Fibroblast of skin of abdomen (primary cell): ENCODE results near the gene EFNA1.
A peak's percentile ranks its signal among the peaks of the same experiment; 100 is the strongest.
"Not testable (repeated sequence)": the region's sequence is repeated elsewhere in the genome, so short reads cannot be mapped to it uniquely, and the experiment has no call there.

ENCODE experiments used
- DNase-seq: peaks from one replicate; pipeline ENCODE4 v3.0.0-alpha.2; 2013

EFNA1 gene

DNA sequence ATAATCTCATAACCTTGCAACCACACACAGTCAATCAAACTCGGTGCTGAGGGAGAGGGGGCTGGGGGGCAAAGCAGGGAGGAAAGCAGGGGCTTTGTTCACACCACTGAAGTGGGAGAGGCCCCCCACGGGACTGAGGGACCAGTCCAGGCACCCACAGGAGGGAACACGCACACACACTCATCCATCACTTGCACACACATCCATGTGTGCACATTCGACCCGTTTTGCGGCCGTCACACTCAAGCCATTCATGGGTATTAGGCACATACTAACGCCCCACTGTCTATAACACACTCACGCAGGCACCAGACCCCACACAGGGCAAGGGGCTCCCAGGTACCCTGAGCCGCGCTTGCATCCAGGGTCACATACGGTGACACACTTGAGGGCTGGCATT is 35.0 kb upstream of the EFNA1 start:
- no peak for DNase-seq

- DNase-seq = peak; percentile 33
Measured at GRCh38 chr1:155093911-155094621, 33.6 kb upstream of the EFNA1 start.

GRCh38 chr1:155094622-155094948 is 33.1 kb upstream of the EFNA1 start:
- no peak for DNase-seq

GRCh38 chr1:155099331-155099730 is 28.3 kb upstream of the EFNA1 start:
- no peak for DNase-seq

GRCh38 chr1:155103325-155103724 is 24.4 kb upstream of the EFNA1 start:
- no peak for DNase-seq

- DNase-seq = no peak
Measured at GRCh38 chr1:155104605-155105534, 22.8 kb upstream of the EFNA1 start.

- DNase-seq = no peak
Measured at GRCh38 chr1:155105604-155106011, 22.1 kb upstream of the EFNA1 start.

DNA sequence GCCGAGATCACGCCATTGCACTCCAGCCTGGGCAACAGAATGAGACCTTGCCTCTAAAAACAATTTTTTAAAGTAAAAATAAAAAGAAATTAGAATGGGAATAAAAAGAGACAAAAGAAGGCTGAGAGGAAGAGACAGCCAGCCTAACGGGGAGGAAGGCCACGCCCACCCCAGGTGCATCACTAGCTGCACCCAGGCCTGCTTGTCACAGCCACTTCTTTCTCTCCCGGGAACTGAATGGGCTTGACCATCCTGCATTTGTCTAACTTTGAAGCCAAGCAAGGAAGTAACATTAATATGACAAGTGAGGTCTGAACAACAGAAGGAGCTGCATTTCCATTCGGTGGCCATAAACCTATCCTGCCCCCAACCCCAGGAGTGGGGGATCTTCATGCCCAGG is 20.8 kb upstream of the EFNA1 start:
- no peak for DNase-seq

DNA sequence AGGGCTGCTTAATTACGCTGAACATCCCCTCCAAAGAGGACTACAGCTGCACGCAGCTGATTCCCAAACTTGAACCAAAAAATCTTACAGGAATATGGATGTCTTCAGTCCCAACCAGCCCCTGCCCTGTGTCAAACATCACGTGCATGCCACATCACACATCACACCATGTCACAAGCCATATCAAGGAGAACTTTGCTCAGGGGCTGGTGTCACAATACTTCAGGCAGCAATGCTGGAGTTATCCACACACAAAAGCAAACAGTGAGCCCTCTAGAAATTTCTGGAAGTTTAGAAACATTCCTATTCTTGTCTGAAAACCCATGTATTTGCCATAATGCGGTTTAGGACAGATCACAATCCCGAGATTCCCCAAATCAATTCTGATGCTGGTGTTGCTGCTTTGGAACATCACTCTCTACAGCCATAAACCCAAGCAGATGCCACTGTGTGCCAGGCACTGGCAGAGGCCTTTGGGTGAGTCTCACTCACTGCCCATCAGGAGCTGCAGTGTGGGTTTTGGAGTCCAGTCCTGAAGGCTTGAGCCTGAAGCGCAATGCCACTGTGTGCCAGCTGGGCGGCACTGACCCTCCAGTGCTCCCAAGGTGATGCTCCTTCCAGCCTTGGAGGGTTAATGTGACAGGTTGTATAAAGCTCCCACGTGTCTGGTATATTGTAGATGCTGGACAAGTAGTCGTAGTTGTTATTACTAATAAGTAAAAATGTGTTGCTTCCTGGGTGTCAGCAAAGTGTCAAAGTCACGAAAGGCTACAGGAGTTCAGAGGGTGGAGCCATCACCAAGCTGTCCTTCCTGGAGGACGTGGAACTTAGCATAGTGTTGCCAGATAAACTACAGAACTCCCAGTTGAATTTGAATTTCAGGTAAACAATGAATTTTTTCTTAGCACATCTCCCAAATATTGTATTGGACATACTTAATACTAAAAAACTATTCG is 20.1 kb upstream of the EFNA1 start:
- DNase-seq = no peak

DNA sequence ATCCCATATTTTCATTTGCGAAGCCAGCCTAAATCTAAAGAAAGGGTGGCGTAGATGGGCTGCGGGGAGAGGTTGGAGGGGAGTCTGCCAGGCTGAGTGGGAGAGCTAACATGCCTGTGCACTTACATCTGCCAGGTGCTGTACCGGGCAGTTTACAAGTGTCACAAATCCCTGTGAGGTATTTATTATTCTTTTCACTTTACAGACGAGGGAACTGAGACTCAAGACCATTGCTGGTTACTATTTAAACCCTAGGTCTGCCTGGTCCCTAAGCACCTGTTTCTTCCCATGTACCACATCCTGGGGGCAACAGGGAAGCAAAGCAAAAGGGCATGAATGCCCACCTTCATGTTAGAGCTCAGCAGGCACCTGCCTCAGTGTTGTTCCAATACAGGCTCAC is 19.4 kb upstream of the EFNA1 start:
- no peak for DNase-seq

GRCh38 chr1:155110381-155110780 is 17.3 kb upstream of the EFNA1 start:
- DNase-seq = no peak

- no peak for DNase-seq
Measured at GRCh38 chr1:155110826-155111225, 16.9 kb upstream of the EFNA1 start.

GRCh38 chr1:155113450-155113980 is 14.2 kb upstream of the EFNA1 start:
- no peak for DNase-seq

DNA sequence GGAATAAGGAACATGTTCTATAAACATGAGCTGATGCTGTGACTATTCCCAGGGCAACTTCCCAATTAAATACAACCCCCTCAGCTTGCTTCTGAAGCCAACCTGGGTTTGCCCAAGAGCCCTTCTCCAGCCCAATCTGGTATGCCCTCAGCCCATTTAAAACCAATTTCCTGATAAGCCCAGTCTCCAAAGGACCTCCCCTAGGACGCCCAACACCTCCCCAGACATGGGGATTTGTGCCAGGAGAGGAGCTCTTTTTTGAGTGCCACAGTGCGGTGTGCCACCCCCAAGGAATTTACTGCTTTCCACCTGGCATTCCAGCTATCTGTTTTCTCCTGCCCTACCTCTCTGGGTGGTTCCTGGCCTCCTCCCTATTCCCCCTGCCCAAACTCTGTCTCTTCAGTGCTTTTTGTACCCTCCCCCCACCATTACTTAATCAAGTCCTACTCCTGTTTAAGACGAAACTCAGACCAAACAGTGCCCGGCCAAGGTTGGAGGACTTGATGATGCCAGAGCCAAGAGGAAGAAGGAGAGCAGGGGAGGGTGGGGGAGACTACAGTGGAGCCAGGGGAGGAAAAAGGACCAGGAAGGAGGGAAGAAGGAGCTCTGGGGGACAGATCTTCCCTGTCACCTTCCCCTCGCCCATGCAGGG is 11.4 kb upstream of the EFNA1 start:
- DNase-seq = no peak

- DNase-seq = no peak
Measured at GRCh38 chr1:155117610-155118009, 10.1 kb upstream of the EFNA1 start.

DNA sequence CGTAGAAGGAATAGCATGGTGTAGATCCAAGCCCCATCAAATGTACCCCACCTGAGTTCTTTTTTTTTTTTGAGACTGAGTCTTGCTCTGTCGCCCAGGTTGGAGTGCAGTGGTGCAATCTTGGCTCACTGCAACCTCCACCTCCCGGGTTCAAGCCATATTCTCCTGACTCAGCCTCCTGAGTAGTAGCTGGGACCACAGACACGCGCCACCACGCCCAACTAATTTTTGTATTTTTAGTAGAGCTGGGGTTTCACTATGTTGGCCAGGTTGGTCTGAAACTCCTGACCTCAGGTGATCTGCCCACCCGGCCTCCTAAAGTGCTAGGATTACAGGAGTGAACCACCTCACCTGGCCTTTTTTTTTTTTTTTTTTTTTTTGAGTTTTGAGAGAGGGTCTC is 9.6 kb upstream of the EFNA1 start:
- DNase-seq = not testable (repeated sequence)

GRCh38 chr1:155120253-155120652 is 7.4 kb upstream of the EFNA1 start:
- no peak for DNase-seq

DNA sequence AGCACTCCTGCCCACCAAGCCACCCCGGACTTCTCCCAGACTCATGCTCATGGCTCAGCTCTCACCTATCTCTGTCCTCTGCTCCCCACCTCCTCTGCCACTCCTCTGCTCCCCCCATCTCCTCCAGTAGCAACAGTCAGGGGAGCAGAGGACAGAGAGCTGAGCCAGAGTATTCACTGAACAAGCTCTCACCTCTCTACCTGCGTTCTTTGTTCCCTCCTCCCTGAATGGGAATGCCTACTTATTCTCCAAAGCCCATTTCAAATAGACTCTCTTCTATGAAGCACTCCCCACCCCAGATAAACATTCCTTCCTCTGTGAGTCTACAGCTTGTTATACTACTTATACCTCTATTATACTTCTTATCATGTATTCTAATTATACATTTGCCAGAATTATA is 6.4 kb upstream of the EFNA1 start:
- no peak for DNase-seq

GRCh38 chr1:155122308-155122707 is 5.4 kb upstream of the EFNA1 start:
- no peak for DNase-seq

GRCh38 chr1:155123801-155124200 is 3.9 kb upstream of the EFNA1 start:
- DNase-seq = no peak

DNA sequence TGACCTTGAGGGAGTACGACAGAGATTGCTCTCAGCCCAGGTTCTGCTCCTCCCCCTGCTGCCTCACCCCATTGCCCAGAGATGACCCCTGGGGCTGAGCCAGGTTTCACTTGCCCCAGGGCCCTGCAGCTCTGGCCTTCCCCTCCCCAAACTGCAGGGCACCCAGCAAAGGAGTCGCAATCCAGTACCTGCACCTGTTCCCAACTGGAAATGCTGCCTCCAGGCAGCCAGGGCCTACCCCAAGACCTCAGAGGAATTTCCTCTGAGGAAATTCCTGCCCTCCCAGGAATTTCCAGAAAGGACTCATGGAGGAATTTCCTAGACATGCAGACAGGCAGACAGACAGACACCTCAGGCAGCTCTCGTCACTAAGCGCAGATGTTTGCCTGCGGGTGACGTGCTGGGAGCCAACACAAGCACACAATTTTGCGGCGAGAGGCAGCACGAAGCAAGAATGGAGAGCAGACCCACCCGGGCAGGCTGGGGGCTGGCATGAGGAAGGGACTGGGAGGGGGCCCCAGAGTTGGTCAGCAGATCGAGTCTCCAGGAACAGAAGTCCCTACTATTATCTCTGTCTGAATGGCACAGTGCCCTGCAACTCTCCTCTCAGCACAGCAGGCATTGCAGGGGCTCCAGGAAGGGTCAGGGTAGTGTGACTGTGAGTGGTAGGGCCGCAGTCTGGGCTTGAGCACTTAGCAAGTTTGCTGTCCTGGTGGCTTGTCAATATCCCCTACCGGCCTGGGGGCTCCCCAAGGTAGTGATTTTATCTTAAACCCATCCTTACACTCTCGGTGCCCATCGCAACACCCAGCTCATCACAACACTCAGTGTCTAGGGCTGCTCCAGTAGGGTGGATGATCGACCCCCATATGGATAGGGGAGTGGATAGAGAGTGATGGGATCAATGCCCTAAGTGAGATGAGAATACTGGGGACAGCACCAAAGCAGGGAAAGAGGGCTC is 2.9 kb upstream of the EFNA1 start:
- DNase-seq = peak; percentile 35
